HEK293T (cell line): Measurements from ENCODE around the gene NEK6.

Source experiments
- CTCF ChIA-PET: fragments of 350-600 bp; formaldehyde crosslinking; extraction: SDS; loops from one replicate; lab custom pipeline; 2021; ENCODE audit warnings: antibody characterized with exemption, inconsistent platforms; lab: Yijun Ruan, JAX
- POLR2A ChIA-PET: fragments of 350-600 bp; formaldehyde crosslinking; extraction: SDS; loops from one replicate; lab custom pipeline; 2020; ENCODE audit warnings: antibody characterized with exemption, inconsistent platforms; lab: Yijun Ruan, JAX
- DNase-seq: peaks from one replicate; pipeline ENCODE4 v3.0.0; 2012; ENCODE audit warnings: mixed read lengths; ENCODE audit errors: extremely low spot score
- ARNT ChIP-seq: fragments of 450-650 bp; IDR thresholded peaks from 2 replicates; pipeline ENCODE4 v1.6.1; 2017; ENCODE audit warnings: mild to moderate bottlenecking
- BHLHE40 ChIP-seq: fragments of 450-650 bp; IDR thresholded peaks from 2 replicates; pipeline ENCODE4 v1.6.1; 2016; ENCODE audit warnings: mild to moderate bottlenecking, moderate library complexity, borderline replicate concordance
- CTBP1 ChIP-seq: fragments of 450-650 bp; IDR thresholded peaks from 2 replicates; pipeline ENCODE4 v1.6.1; 2016; ENCODE audit warnings: borderline replicate concordance
- ELF4 ChIP-seq: fragments of 450-650 bp; IDR thresholded peaks from 2 replicates; pipeline ENCODE4 v1.6.1; 2017; ENCODE audit warnings: antibody characterized with exemption
- FOXA1 ChIP-seq: fragments of 450-650 bp; IDR thresholded peaks from 2 replicates; pipeline ENCODE4 v1.6.1; 2016; ENCODE audit warnings: mild to moderate bottlenecking
- FOXK2 ChIP-seq: fragments of 450-650 bp; IDR thresholded peaks from 2 replicates; pipeline ENCODE4 v1.6.1; 2016; ENCODE audit warnings: mild to moderate bottlenecking
- FOXM1 ChIP-seq: fragments of 450-650 bp; IDR thresholded peaks from 2 replicates; pipeline ENCODE4 v1.6.1; 2017; ENCODE audit warnings: mild to moderate bottlenecking, borderline replicate concordance
- HDGF ChIP-seq: fragments of 450-650 bp; IDR thresholded peaks from 2 replicates; pipeline ENCODE4 v1.6.1; 2017; ENCODE audit warnings: antibody characterized with exemption, borderline replicate concordance
- L3MBTL2 ChIP-seq: fragments of 450-650 bp; conservative IDR thresholded peaks from 2 replicates; pipeline ENCODE4 v1.6.1; 2016; ENCODE audit warnings: mild to moderate bottlenecking
- LEF1 ChIP-seq: fragments of 450-650 bp; IDR thresholded peaks from 2 replicates; pipeline ENCODE4 v1.6.1; 2017; ENCODE audit warnings: mild to moderate bottlenecking, borderline replicate concordance
- NFRKB ChIP-seq: fragments of 450-650 bp; IDR thresholded peaks from 2 replicates; pipeline ENCODE4 v1.6.1; 2016; ENCODE audit warnings: mild to moderate bottlenecking, moderate library complexity
- PKNOX1 ChIP-seq: fragments of 450-650 bp; IDR thresholded peaks from 2 replicates; pipeline ENCODE4 v1.6.1; 2016
- SP1 ChIP-seq: fragments of 450-650 bp; IDR thresholded peaks from 2 replicates; pipeline ENCODE4 v1.6.1; 2017
- SUZ12 ChIP-seq: fragments of 450-650 bp; IDR thresholded peaks from 2 replicates; pipeline ENCODE4 v1.6.1; 2016; ENCODE audit warnings: mild to moderate bottlenecking
- TARDBP ChIP-seq: fragments of 450-650 bp; IDR thresholded peaks from 2 replicates; pipeline ENCODE4 v1.6.1; 2016
- ZNF384 ChIP-seq: fragments of 450-650 bp; IDR thresholded peaks from 2 replicates; pipeline ENCODE4 v1.6.1; 2016

The NEK6 gene

DNA sequence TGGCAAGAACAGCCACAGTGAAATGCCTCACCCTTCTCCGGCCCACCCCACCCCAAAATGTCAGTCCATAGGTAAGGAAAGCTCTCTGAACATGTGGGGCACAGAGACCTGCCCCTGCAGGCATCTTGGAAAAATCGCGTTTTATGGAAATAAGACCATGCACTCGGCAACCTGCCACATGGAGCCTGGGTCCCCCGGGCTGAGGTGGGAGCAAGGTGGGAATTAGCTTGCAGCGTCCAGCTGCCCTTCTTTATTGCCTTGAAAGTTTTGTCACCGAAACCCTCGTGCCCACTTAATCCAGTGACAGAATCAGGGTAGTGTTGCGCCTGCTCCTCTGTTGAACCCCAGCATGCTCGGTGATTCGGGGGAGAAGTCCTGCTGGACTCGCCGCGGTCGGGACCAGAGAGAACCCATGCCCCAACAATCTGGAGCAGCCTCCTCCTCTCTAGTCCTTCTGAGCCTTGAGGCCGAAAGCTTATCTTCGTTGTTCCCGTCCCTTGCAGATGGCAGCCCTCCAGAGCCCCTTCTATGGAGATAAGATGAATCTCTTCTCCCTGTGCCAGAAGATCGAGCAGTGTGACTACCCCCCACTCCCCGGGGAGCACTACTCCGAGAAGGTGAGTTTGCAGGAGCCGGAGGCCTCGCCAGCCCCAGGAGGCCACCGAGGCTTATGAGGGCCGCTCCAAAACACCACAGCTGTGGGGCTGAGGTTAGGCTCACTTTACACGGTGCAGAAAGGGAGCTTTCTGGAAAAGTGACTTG, 89.6 kb downstream of the NEK6 start:
- DNase-seq, result no peak
- no peak for TF ChIP-seq PKNOX1
- no peak for TF ChIP-seq ARNT
- TF ChIP-seq NFRKB, result no peak
- TF ChIP-seq BHLHE40, result no peak
- TF ChIP-seq FOXM1, result no peak
- no peak for TF ChIP-seq L3MBTL2
- no peak for TF ChIP-seq SP1
- no peak for TF ChIP-seq FOXK2
- TF ChIP-seq ELF4, result no peak
- TF ChIP-seq TARDBP, result no peak
- TF ChIP-seq HDGF, result no peak
- no peak for TF ChIP-seq FOXA1
- ChIA-PET CTCF (no interaction called here), POLR2A (no interaction called here)

DNA sequence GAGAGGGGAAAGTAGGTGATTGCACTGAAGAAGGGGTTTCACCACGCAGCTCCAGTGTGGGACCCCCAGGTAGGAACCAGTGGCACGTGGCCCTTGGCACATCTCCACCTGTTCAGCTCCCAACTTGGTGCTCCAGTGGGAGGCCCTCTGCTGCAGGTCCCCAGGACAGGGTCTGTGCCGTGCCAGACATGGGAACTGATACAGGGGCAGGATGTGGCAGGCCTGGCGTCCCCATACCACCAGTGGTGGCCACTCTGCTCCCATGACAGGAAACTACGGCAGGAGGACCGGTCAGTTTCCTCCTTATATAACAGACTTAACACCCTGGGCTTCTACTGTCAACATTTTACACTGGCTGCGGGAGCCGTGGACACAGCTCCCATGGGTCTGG, 90.2 kb downstream of the NEK6 start:
- ChIA-PET CTCF (no interaction called here), POLR2A (no interaction called here)
- TF ChIP-seq HDGF (no peak), CTBP1 (no peak), LEF1 (no peak), ZNF384 (no peak)

GRCh38 chr9:124348363-124348762, 90.6 kb downstream of the NEK6 start:
- ChIA-PET CTCF (no interaction called here), POLR2A (no interaction called here)
- TF ChIP-seq FOXM1 (no peak), SUZ12 (no peak), ZNF384 (no peak), NFRKB (no peak)

More for the DNA sequence above, 90.2 kb downstream of the NEK6 start:
- DNase-seq, result no peak

DNA sequence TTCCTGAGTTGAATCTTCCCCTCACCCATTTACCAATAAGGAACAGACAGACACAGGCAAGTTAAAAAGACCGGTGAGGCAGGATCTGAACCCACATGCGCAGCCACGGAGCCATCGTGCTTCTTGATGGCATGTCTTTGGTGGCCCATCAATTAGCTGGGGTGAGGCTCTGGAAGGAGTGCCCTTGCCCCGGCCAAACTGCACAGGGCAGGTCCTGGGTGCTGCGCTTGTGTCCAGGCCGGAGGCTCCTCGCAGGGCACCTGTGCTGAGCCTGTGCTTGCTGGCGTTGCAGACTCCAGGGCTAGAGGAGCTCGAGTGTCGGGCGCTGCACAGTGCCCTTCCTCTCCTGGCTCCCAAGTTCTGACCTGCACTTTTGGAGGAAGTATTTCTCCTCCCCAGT, 91.1 kb downstream of the NEK6 start:
- ChIA-PET POLR2A (no interaction called here), CTCF (no interaction called here)
- no peak for TF ChIP-seq ARNT
- no peak for TF ChIP-seq HDGF
- TF ChIP-seq ZNF384, result no peak
- no peak for TF ChIP-seq SUZ12
- no peak for TF ChIP-seq BHLHE40
- DNase-seq, result no peak

More at GRCh38 chr9:124348363-124348762, 90.6 kb downstream of the NEK6 start:
- no peak for DNase-seq

GRCh38 chr9:124349267-124349666, 91.5 kb downstream of the NEK6 start:
- CTCF ChIA-PET, result no interaction called here
- TF ChIP-seq CTBP1 (no peak), SUZ12 (no peak), TARDBP (no peak), ZNF384 (no peak), HDGF (no peak)
- POLR2A ChIA-PET, result no interaction called here
- DNase-seq, result no peak

DNA sequence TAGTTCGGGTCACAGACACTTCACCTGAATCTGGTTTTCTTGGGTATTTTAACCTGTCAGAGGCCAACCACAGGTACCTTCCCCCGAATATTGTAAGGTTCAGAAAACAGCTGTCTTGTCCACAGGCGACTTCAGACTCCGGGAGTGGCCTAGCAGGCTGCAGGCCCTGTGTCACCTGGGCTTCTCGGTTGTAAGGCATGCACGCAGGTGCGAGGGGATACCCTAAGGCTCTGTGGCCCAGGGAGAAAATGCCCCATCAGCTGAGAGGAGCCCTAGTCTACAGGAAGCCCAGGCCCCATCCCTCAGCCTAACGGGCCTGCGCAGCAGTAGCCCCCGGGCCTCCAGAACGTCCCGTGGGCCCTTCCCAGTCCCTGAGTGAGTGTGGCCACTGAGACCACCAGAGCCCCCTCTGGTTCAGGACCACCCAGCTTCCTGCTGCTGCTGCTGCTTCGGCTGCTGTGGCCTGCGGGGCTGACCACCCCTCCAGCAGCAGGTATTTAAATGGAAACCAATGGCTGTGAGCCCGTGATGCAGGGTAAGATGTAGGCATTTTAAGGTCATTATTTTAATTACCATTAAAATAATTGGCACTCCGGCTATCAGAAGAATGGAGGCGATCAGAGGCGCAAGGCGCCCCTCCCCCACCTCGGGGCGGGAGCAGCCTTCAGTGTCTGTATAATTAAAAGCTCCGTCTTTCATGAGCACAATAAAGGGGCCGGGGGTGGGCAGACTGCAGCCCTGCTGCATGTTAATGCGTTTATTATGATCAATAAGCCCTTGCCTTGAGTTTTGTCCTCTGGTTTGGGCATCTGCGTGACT, 92.1 kb downstream of the NEK6 start:
- CTCF ChIA-PET, result interaction anchor here (0.6 kb wide), 1 partner anchor 223 kb away, joined by 3 read pairs; no protein-coding TSS in a partner anchor
- DNase-seq, result no peak
- POLR2A ChIA-PET, result no interaction called here
- no peak for TF ChIP-seq FOXM1
- no peak for TF ChIP-seq LEF1
- TF ChIP-seq SP1, result no peak
- TF ChIP-seq L3MBTL2, result no peak
- TF ChIP-seq FOXA1, result no peak
- no peak for TF ChIP-seq SUZ12
- TF ChIP-seq ZNF384, result no peak
- no peak for TF ChIP-seq ELF4
- no peak for TF ChIP-seq PKNOX1

DNA sequence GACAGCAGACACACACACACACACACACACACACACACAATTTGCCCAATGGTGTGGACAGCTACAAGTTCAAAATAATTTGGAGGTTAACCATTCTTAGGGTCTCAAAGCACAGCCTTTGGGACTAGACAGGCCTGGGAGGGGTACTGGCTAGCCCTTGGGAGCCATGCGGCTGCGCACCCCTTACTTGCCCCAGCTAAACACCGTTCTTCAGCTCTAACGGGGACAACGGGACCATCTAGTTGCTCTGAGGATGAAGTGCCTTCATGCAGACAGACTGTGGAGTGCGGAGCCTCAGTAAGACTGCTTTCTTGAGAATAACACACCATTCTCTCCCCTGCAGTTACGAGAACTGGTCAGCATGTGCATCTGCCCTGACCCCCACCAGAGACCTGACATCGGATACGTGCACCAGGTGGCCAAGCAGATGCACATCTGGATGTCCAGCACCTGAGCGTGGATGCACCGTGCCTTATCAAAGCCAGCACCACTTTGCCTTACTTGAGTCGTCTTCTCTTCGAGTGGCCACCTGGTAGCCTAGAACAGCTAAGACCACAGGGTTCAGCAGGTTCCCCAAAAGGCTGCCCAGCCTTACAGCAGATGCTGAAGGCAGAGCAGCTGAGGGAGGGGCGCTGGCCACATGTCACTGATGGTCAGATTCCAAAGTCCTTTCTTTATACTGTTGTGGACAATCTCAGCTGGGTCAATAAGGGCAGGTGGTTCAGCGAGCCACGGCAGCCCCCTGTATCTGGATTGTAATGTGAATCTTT, 92.9 kb downstream of the NEK6 start:
- POLR2A ChIA-PET, result no interaction called here
- no peak for DNase-seq
- TF ChIP-seq BHLHE40 (no peak), LEF1 (no peak), HDGF (no peak), PKNOX1 (no peak), FOXM1 (no peak), FOXK2 (no peak), NFRKB (no peak), SUZ12 (no peak), CTBP1 (no peak), FOXA1 (no peak), L3MBTL2 (no peak), ZNF384 (no peak), ELF4 (no peak), TARDBP (no peak), SP1 (no peak), ARNT (no peak)

More for the DNA sequence above, 92.9 kb downstream of the NEK6 start:
- CTCF ChIA-PET, result interaction anchor here (0.6 kb wide), 1 partner anchor 223 kb away, joined by 3 read pairs; no protein-coding TSS in a partner anchor
